ENCODE data around the gene IL15. TPM values are rescaled to one million over a fixed set of nuclear protein-coding genes. Genes with fewer than 3 reads are reported as not detected.

The IL15 gene
- total RNA-seq, 1 donor from 2014 or later: 1.2 TPM

DNA sequence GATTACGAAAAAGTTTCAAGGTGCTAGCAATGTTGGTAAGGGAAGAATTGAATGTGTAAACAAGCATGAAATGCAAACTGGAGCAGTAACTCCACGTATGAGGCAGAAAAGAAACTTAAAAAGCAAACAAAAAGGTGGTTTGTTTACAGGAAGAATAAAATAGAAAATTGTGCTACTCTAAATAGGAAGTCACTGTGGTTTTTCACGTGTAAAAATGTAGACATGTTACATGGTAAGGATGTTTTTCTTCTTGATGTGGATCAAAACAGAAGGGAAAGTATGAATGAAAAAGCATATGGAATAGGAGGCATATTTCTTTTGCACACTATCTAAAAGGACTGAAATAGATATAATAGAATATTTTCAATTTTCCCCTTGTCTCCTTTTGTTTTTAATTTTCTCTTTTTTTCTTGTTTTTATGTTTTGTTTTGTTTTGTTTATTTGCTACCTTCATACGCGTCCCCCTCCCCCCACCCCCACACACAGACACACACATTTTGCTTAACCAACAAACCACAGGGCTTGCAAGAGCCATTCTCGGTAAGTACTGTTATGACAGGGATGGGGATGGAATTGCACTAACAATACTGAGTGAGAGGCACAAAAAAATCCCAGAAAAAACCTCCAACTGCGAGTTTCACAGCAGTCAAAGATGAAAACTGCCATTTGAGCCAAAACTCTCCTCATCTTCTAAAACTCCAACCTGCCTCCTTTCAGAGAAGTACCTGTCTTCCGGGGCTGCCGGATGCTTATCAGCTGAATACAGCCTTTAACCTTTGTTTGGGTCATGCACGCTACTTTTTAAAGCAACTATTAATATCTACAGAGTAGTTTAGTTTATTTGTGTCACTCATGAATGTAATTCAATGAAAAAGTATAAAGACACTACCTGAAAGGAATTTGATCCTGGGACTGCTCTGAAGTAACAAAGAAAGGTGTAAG lies 135.8 kb downstream of the IL15 start:
- DNase-seq (ENCODE audit: low read depth in 2 of 2): no peak

DNA sequence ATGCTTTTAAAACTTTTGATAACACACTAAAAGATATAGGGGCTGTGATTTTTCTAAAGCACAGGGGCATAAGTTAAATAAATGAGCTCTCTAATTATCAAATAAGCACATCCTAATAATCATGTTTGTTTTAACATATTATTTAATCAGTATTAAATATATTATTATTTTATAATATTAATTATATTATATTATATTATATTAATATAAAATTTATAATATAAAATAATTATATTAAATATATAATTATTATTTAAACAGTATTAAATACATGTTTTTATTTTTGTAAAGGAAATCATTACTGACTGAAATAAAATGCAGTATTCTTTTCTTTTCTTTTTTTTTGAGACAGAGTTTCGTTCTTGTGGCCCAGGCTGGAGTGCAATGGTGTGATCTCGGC lies 136.5 kb downstream of the IL15 start:
- no peak for DNase-seq (ENCODE audit: low read depth in 2 of 2)

DNA sequence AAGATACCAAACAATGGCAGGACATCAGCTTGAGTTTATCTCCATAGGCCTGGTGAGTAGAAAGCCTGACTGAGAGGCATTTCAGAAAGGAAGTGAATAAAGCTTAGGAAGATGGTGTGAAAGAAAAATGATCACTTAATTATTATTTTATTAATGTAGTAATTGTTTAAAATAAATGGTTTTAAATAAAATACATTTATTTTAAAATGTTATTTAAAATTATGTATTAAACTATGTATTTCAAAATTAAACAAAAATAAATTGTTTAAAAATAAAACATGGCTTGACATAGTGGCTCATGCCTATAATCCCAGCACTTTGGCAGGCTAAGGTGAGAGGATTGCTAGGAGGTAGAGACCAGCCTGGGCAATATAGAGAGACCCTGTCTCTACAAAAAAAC lies 145.8 kb downstream of the IL15 start:
- no peak for DNase-seq (ENCODE audit: low read depth in 2 of 2)

Data from lung microvascular endothelial cell (primary cell).